Activated naive CD8-positive, alpha-beta T cell treated with anti-CD3 and anti-CD28 coated beads, Interleukin-2, amount 50 U/mL, for 24 hours (primary cell): ENCODE results near the gene TRAPPC12.

ENCODE experiments used
- ATAC-seq: fragments of 150-1000 bp; cut with Tn5 transposase; one replicate; pipeline ENCODE4 v1.10.0; 2021
- DNase-seq: peaks from one replicate; pipeline ENCODE4 v3.0.0; 2021
- H3K27ac Mint-ChIP-seq: one replicate; pipeline ENCODE4 v1.8.0; 2021; ENCODE audit warnings: mild to moderate bottlenecking, mixed read lengths
- H3K27me3 Mint-ChIP-seq: one replicate; pipeline ENCODE4 v1.8.0; 2021; ENCODE audit warnings: mixed read lengths
- H3K36me3 Mint-ChIP-seq: one replicate; pipeline ENCODE4 v1.8.0; 2021; ENCODE audit warnings: low read depth, mixed read lengths
- H3K4me1 Mint-ChIP-seq: one replicate; pipeline ENCODE4 v1.8.0; 2021; ENCODE audit warnings: mixed read lengths
- H3K4me3 Mint-ChIP-seq: one replicate; pipeline ENCODE4 v1.8.0; 2021; ENCODE audit warnings: mild to moderate bottlenecking, moderate library complexity, mixed read lengths
- H3K9me3 Mint-ChIP-seq: one replicate; pipeline ENCODE4 v1.8.0; 2021; ENCODE audit warnings: mixed read lengths

Gene TRAPPC12

DNA sequence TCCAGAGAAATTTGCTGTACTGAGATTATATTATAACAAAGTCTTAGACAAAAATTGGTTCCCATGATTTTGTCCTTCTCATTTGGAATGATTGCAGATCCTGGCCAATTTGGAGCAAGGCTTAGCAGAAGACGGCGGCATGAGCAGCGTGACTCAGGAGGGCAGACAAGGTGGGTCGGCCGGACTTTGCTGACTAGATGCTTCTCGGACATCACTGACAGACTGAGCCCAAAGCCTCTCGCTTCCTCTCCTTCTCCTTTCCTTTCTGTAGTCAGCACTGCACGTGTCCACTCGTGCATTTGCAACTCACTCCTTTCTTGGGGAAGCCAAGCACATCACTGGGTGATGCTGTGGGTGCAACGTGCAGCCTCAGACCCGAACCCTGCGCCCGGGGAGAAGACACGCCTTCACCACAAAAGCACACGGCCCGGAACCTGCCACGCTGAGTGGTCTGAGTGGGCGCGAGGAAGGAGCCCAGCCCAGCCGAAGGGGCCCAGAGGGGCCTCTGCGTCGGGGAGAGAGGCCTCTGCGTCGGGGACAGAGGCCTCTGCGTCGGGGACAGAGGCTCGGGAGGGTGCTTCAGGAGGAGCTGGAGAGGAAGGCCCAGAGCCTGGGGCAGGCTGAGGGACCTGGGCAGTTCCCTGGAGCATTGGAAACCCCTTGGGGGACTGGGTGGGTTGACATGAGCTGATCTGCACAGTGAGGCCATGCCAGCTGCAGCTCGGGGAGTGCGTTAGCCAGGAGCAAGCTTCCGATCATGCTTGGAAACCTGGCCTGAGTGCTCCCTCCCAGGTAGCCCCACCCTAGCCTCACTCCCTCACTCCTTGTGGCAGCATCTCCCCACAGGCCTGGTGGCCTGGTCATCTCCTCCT lies 78.3 kb downstream of the TRAPPC12 start:
- ATAC-seq (no peak), DNase-seq (no peak)
- no peaks in the 10 kb centered on the region for H3K9me3 Mint-ChIP-seq
- no peaks in the 10 kb centered on the region for H3K27me3 Mint-ChIP-seq
- no peak overlapping the region for H3K27ac Mint-ChIP-seq
- no peak overlapping the region for H3K4me3 Mint-ChIP-seq
- peaks cover 19% of the 10 kb centered on the region for H3K36me3 Mint-ChIP-seq
- H3K4me1 Mint-ChIP-seq, result peaks cover 3% of the 10 kb centered on the region

DNA sequence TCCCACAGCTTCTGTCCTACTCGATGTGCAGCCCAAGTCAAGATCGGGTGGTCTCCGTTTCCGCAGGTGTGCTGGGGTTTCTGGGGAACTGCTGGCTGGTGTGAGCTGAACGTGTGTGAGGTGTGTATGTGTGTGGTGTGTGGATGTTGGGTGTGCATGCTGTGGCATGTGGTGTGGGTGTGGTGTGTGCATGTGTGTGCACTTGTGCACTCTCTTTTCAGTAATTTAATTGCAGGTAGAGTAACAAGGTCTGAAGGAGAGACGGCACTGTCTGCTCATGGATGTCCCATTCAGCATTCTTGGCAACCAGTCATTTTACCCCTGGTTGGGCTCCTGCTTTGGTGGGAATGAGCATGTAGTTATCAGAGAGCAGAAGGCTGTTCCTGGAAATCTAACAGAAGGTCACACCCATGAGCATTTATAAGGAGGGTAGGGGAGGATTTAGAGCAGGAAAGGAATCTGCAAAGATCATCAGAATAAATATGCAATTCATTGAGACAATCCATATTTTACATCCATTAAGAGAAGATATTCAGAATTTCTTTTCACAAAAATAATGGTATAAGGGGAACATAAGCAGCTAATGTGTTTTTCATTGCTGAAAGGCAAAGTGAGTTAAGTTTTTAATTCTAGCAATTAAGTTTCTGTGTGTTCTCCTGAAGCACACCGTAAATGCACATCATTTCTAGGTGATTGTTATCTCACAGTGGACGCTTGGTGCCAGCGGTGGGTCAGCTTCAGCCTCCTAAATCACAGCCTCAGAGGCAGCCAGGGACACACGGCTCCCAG lies 79.1 kb downstream of the TRAPPC12 start:
- H3K27me3 Mint-ChIP-seq, result no peaks in the 10 kb centered on the region
- peaks cover 3% of the 10 kb centered on the region for H3K4me1 Mint-ChIP-seq
- no peak for DNase-seq
- H3K27ac Mint-ChIP-seq, result no peak overlapping the region
- peaks cover 19% of the 10 kb centered on the region for H3K36me3 Mint-ChIP-seq
- no peaks in the 10 kb centered on the region for H3K9me3 Mint-ChIP-seq
- no peak for ATAC-seq
- H3K4me3 Mint-ChIP-seq, result no peak overlapping the region

DNA sequence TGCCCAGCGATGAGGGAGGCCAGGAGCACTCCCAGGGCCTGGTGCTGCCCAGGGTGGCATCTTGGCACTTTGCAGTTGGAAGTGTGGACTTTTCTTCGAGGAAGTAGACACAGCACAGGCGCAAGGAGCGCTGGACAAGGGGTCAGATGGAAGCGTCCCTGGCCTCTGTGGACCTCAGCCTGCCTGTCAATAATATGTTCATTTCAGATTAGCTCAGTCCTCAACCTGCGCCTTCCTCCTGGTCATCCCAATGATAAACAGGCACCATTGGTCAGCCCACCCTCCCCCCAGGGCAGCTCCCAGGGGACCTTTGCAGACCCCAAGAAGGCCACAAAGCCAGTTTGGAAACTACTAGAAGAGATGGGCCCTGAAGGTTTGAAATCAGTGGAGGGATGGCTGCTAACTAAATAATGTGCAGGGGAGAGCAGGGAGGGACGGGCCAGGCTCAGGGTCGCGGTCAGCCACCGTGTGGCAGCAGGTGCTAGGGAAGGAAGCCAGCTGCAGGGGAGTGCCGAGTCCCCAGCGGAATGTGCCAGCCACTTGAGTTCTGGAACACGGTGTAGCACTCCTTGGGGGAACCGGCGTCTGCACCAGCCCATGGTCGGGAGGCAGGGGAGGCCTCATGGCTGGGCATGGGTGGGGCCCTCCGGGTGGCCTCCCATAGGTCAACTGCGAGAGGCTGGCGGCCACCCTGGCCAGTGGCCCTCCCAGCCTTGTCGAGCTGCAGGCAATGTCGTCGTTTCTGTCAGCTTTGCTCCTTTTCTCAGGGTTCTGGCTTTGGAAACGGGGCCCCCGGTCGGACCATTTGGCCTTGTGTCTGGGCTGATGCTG lies 79.9 kb downstream of the TRAPPC12 start:
- H3K27me3 Mint-ChIP-seq, result no peaks in the 10 kb centered on the region
- no peak for DNase-seq
- H3K4me3 Mint-ChIP-seq, result no peak overlapping the region

DNA sequence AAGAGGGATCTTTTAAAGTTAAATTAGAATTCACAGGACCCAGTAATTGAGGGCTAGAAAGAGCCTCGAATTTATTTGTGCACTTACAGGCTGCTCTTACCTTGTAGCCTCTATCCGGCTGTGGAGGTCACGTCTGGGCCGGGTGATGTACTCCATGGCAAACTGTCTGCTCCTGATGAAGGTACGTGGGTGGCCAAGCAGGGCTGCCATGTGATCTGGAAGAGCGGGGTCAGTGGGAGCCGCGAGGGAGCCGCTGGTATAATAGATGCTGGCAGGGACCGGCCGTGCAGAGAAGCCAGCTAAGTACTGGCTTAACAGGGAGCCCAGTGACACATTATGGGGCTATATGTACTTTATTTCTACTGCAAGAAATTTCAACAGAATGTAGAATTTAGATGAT lies 80.7 kb downstream of the TRAPPC12 start:
- Mint-ChIP-seq H3K36me3 (peaks cover 19% of the 10 kb centered on the region), H3K4me1 (peaks cover 3% of the 10 kb centered on the region), H3K9me3 (no peaks in the 10 kb centered on the region), H3K27ac (no peak overlapping the region), H3K4me3 (no peak overlapping the region), H3K27me3 (no peaks in the 10 kb centered on the region)
- DNase-seq, result no peak
- ATAC-seq, result no peak

More for the DNA sequence above, 79.9 kb downstream of the TRAPPC12 start:
- no peak for ATAC-seq
- peaks cover 17% of the 10 kb centered on the region for H3K36me3 Mint-ChIP-seq
- H3K4me1 Mint-ChIP-seq, result peaks cover 3% of the 10 kb centered on the region
- H3K27ac Mint-ChIP-seq, result no peak overlapping the region
- H3K9me3 Mint-ChIP-seq, result no peaks in the 10 kb centered on the region

DNA sequence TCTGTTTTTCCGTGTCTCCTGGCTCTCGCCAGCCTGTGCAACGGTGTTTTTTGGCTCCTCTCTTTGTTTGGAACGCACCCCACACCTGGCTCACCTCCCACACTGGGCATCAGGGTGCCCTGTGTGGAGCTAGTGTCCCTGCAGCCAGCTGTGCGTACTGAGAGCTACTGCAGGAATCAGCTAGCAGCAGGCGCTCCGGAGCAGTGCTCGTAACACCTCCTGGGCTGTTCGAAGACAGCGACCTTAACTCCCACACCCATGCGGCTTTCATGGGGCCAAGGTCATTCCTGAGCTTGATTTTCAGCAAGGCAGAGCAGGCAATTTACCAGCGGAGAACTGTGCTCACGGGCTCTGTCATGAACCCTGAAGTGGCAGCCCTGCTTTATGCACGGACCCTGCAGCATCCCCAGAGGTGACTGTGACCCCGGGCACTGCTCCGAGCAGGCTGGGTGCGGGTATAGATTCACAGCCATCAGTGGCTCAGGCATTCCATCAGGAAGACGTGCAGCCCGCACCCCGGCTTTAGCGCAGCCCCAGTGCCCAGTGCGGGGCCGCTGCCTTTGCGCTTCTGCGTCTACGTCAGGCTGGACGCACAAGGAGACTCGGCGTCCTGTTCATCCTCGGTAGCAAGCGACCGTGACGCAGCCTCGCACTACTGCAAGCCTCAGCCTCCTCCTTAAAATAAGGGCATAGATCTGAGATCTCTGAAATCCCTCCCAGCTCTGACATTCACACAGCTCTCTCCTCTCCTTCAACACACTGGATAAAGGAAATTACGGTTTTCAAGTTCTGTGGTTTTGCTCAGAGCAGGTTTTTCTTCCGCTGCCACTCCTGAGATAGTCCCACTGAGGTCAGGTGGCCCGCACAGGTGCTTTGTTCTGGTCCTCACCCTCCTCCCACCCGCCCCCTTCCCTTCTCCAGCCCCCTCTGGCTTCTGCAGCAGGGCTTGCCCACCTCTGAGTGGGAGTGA lies 81.6 kb downstream of the TRAPPC12 start:
- Mint-ChIP-seq H3K36me3 (peaks cover 15% of the 10 kb centered on the region), H3K4me1 (peaks cover 3% of the 10 kb centered on the region), H3K27ac (no peak overlapping the region), H3K4me3 (no peak overlapping the region), H3K27me3 (no peaks in the 10 kb centered on the region), H3K9me3 (no peaks in the 10 kb centered on the region)
- no peak for DNase-seq
- ATAC-seq, result no peak

DNA sequence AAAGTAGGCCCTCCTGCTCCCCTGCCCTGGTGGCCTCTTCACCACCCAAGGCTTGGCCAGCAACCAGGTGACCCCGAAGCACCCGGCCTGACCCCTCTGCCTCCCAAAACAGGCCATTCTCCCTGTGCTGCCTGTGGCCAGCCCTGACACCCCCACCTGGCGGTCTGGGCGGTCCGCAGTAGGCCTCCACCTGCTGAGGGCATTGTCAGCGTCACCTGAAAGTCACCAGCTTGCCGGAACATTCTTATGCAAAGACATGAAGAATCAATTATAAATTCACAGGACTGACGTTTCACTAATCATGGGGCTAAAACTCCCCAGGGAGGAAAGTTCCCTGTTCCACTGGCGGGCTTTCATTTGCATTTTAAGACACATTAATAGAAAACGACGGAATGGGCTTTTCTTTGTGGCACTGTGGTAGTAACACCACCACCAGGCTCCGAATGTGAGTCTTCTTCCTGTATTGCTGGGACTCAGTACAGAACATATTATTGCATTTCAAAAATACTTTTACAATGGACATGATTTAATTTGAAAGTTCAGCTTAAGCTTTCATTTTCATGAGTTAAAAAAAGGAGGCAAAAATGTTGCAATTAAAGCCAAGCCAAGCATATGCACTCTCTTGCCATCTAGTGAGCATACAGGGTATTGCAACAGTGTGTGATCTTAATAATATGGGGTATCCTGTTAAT lies 82.5 kb downstream of the TRAPPC12 start:
- H3K27me3 Mint-ChIP-seq, result no peaks in the 10 kb centered on the region
- H3K4me1 Mint-ChIP-seq, result peaks cover 3% of the 10 kb centered on the region
- peak overlapping the region; percentile 27 for H3K27ac Mint-ChIP-seq
- DNase-seq (peak; percentile 25), ATAC-seq (peak; percentile 45)
- peaks cover 9% of the 10 kb centered on the region for H3K36me3 Mint-ChIP-seq
- H3K4me3 Mint-ChIP-seq, result no peak overlapping the region
- no peaks in the 10 kb centered on the region for H3K9me3 Mint-ChIP-seq

DNA sequence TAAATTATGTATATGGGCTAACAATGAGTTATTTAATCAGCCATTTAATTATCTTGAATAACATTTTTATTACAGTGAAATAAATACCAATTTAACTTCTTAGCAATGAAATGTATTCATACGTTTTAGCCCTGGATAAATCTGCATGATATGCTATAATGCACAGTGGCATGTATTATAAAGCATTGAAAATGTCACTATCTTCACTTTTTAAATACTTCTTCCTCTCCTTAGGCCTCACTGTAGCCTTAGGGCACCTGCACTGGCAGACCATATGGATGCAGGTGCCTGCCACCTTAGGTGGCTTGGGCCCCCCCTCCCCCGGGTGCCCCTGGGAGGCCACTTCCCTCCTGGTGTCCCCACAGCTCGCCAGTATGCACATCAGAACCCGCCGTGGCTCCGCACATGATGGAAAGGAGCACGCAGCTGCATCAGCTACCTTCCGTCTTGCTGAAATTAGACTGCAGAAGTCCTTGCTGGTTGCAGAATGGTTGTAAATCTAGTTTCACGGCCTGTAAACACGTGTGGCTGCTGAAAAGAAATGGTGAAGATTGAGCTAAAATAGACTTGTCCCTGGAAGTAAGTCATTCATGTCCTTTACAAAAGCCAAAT lies 83.1 kb downstream of the TRAPPC12 start:
- H3K4me1 Mint-ChIP-seq, result peaks cover 3% of the 10 kb centered on the region
- no peak overlapping the region for H3K27ac Mint-ChIP-seq
- peaks cover 12% of the 10 kb centered on the region for H3K36me3 Mint-ChIP-seq
- no peaks in the 10 kb centered on the region for H3K27me3 Mint-ChIP-seq
- DNase-seq (no peak), ATAC-seq (no peak)
- no peaks in the 10 kb centered on the region for H3K9me3 Mint-ChIP-seq
- no peak overlapping the region for H3K4me3 Mint-ChIP-seq

DNA sequence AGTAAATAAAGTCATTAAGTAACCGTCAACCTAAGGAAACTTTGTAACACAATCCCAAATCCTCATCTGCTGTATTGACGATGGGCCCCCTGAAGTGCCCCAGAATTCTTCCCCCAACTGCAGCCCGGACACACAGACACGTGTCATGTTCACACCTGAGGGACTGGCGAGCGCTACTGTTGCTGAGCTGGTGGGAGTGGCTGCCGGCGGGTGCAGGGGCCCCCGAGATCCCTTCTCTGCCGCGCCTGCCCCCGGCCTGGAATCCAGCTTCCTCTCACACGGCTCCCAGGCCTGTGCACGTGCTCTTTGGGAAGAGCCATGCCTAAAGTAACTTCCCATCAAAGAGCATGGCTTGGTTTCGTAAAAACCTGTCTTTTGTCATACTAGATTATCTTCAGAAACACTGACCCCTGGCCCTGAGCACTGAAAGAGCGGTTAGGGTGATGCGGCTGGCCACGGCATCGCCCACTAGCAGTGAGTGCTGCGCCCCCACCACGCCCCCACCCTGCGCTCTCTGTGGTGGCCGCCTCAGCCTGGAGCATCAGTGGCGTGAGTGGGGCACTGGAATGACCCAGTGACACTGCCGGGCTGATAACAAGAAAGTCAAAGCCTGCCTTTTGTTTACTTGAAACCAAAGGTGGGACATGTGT lies 83.8 kb downstream of the TRAPPC12 start:
- no peak overlapping the region for H3K27ac Mint-ChIP-seq
- ATAC-seq (no peak), DNase-seq (no peak)
- no peaks in the 10 kb centered on the region for H3K27me3 Mint-ChIP-seq
- H3K4me3 Mint-ChIP-seq, result no peak overlapping the region
- peaks cover 15% of the 10 kb centered on the region for H3K36me3 Mint-ChIP-seq
- no peaks in the 10 kb centered on the region for H3K9me3 Mint-ChIP-seq
- peaks cover 3% of the 10 kb centered on the region for H3K4me1 Mint-ChIP-seq

DNA sequence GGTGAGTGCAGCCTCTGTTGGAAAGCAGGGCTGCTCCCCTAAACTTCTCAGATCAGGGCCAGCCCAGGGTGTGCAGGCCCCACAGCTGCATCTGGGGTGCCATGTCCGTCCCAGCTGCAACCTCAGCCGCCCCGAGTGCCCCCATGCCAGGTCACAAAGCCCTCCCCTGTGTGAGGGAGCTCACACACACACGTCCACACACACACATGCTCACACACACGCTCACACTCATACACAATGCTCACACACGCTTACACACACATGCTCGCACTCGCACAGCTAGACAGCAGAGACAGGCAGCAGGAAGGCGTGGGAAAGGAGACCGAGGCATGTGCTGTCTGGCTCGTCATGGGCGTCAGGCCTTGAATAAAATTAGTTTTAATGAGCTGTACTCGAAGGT lies 84.5 kb downstream of the TRAPPC12 start:
- Mint-ChIP-seq H3K9me3 (no peaks in the 10 kb centered on the region), H3K27ac (no peak overlapping the region), H3K27me3 (no peaks in the 10 kb centered on the region), H3K36me3 (peaks cover 11% of the 10 kb centered on the region), H3K4me3 (no peak overlapping the region), H3K4me1 (peaks cover 3% of the 10 kb centered on the region)
- no peak for ATAC-seq
- DNase-seq, result no peak

DNA sequence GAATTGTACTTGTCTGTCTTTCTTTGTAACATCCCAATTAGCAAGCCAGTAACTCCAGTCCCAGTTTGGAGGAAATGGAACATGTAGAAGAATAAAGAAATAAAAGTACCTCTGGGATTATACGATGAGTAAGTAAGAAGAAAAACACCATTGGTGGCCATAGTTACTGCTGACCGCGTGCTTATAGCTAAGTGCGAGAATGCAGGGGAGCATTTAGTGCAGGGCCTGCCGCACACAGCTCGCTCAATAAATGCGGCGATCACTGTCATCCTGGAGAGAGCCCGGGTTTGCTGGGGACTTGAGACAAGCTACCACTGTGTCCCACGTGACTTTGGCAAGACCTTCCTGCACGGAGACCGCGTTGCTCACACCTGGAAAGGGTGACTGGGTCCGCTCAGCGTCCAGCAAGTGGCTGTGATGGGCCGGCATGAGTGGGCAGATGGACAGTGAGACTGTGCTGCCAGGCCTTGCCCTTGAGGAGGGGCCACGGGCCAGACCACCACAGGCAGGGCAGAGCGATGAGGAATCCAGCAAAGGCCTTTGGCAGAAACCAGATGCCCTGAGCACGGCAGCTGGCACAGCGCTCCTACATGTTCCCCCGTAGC lies 85.0 kb downstream of the TRAPPC12 start:
- peaks cover 3% of the 10 kb centered on the region for H3K4me1 Mint-ChIP-seq
- no peak overlapping the region for H3K27ac Mint-ChIP-seq
- H3K9me3 Mint-ChIP-seq, result no peaks in the 10 kb centered on the region
- H3K36me3 Mint-ChIP-seq, result peaks cover 11% of the 10 kb centered on the region
- ATAC-seq (no peak), DNase-seq (no peak)
- no peak overlapping the region for H3K4me3 Mint-ChIP-seq
- H3K27me3 Mint-ChIP-seq, result no peaks in the 10 kb centered on the region

DNA sequence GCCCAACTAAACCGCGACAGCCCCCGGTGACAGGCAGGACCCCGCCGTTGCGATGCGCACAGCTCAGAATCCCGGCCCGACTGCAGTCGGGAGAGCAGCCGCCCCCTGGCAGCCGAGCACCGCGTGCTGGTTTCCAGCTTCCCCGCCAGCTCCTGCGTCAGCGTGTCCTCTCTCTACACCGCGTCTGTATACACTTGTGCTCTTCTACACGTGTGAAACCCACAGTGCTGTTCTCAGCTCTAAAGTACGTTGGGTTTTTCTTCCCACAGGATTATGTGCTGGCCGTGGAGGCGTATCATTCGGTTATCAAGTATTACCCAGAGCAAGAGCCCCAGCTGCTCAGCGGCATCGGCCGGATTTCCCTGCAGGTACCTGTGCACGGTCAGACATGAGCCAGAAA lies 85.8 kb downstream of the TRAPPC12 start:
- H3K9me3 Mint-ChIP-seq, result no peaks in the 10 kb centered on the region
- no peak overlapping the region for H3K27ac Mint-ChIP-seq
- H3K27me3 Mint-ChIP-seq, result no peaks in the 10 kb centered on the region
- no peak for ATAC-seq
- H3K4me1 Mint-ChIP-seq, result peaks cover 3% of the 10 kb centered on the region
- no peak for DNase-seq
- H3K4me3 Mint-ChIP-seq, result no peak overlapping the region
- peaks cover 11% of the 10 kb centered on the region for H3K36me3 Mint-ChIP-seq

DNA sequence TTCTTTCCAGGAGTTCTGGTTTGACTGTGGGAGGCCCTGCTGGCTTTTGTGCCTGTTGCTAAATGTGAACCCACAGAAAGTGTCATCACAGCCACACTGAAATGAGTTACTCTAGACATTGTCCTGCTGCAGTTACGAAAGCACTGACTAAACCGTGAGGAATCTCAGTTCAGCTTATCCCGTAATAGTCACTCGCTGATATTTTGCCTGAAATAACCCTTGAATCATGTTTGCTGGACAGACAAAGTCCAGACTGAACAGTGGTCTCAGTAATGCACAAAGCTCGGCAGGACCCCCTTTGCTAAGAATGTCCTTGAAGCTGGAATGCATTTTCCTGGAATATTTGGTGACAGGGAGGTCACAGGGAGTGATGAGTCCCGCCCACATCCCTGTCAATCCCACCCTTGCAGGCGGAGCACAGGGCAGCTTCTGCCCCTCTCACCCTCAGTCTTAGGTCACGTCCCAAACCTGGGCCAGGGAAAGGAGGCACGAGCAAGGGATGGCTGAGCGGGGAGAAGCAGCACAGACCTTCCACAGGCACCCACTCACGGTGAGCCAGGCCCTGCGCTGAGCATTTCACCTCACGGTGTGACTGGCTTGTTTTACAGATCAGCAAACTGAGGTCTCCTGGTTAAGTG lies 86.5 kb downstream of the TRAPPC12 start:
- H3K27ac Mint-ChIP-seq, result no peak overlapping the region
- H3K4me1 Mint-ChIP-seq, result peaks cover 3% of the 10 kb centered on the region
- ATAC-seq, result no peak
- no peaks in the 10 kb centered on the region for H3K27me3 Mint-ChIP-seq
- peaks cover 11% of the 10 kb centered on the region for H3K36me3 Mint-ChIP-seq
- no peaks in the 10 kb centered on the region for H3K9me3 Mint-ChIP-seq
- no peak for DNase-seq
- no peak overlapping the region for H3K4me3 Mint-ChIP-seq
